Kidney tubule cell (primary cell): ENCODE results near the gene PGM2L1.
"Not testable (repeated sequence)": the region's sequence is repeated elsewhere in the genome, so short reads cannot be mapped to it uniquely, and the experiment has no call there.

Experiments used
- DNase-seq: peaks from one replicate; pipeline ENCODE4 v3.0.0-alpha.2; 2018; ENCODE audit warnings: low spot score

PGM2L1 gene

DNA sequence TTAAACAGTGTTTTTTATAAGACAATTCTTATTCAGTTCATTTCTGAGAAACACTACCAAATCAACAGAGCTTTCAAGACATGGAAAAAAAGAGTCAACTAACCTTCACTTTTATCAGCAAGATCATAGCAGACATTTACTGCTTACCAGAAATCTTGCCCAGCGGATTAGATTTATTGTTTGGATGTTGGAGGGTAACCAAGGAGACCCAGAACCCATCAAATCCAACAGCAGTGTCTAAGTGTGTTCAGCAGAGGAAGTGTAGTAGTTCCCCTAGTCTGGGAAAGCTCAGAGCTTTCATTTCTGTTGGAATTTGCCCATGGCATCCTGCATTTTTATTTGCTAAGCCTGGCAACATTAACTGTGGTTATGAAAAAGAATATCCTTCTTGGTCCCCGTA lies 2.4 kb upstream of the PGM2L1 start:
- no peak for DNase-seq

DNA sequence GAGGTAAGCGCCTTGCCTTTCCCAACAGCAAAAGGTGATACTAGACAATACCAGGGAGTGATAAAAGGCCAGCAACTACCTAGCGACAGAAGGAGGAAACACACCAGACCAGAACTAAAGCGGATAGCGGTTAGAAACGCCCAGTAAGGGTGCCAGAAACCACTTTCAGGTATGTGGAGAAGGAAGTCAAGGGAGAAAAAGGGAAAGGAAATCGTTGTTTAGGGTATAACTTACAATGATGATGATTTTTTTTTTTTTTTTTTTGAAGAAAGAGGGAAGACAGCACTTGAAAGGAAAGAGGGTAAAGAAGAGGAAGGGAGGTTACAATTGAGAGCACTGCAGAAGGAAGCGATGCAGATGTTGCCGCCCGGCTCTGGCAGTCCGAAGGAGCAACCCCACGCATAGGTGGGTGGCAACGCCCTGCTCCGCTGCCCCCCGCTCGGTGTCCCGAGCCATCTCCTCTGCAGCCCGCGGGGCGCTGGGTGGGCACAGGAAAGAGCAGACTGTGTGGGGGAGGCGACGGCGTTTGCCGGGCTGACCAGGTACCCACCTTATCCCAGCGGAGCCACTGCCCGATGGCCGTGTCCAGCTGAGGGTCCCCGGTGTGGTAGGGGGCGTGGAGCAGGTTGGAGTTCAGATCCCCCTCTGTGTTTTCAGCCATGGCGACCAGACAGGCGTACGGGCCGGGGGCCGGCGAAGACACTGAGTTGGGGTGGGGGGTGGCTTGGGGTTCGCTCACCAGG lies 561 bp downstream of the PGM2L1 start:
- DNase-seq = peak; percentile 85

DNA sequence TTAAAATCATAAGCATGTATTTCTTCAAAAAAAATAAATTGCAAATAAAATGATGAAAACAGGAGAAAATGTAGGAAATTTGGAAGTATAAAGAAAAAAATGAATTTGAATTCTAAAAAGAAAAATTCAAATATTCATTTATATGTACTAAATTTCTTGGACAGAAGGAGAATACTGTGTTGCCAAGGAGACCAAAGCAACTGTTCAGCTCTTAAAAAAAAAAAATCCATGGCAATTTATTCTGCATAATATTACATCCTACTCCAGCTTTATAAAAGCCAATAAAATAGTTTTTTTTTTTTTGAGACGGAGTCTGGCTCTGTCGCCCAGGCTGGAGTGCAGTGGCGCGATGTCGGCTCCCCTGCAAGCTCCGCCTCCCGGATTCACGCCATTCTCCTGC lies 6.0 kb downstream of the PGM2L1 start:
- DNase-seq = no peak

DNA sequence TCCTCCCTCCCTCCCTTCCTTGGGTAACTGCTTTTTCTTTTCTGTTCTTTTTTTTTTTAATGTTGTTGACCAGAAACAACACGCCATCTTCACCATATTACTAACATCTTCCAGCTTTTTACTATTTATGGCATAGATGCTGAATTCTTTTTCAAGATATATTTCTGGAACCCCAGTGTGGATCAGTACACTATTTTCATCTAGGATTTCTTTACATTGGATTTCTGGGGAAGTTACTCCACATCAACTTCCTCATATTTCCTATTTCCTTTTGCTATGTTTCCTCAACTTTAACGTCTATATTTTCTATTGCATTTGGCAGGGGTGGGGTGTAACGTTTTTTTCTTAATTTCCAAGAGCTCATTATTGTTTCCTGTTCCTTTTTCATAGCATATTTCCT lies 7.0 kb downstream of the PGM2L1 start:
- DNase-seq = no peak

DNA sequence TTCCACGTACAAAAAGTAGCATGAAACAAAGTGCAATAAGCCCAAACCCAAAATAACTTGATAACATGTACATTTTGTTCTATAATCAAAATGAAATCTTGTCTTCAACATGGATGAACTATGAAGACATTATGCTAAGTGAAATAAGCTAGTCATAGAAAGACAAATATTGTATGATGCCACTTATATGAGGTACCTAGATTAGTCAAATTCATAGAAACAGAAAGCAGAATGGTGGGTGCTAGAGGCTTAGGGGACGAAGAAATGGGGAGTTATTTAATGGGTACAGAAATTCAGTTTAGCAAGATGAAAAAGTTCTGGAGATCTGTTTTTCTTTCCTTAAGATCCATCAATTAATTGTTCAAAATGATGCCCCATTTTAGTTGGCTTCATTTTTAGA lies 7.5 kb downstream of the PGM2L1 start:
- no peak for DNase-seq

DNA sequence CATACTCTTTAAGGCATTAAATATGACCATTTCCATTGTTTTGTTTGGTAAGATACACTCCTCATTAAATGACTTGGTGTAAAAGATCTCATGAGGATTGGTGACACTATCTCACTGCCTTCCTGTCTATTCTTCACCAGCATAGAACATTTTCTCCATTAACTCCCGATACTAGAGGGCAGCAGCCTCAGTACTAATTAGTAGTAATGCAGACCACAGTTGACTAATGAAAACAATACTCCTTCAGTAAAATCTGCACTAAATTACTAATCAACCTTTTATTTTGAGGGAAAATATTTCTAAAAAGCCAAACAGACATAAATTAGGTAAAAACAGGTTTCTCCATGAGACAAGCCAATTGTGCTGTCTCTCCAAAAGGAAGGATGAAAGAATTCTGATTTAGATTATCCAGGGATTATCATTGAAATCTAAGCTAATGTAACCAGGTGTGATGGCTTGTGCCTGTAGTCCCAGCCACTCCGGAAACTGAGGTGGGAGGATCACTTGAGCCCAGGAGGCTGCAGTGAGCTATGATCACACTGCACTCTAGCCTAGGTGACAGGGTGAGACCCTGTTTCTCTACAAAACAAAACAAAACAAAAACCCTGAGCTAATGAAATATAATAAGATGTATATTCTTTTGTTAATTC lies 9.4 kb downstream of the PGM2L1 start:
- peak; percentile 50 for DNase-seq

DNA sequence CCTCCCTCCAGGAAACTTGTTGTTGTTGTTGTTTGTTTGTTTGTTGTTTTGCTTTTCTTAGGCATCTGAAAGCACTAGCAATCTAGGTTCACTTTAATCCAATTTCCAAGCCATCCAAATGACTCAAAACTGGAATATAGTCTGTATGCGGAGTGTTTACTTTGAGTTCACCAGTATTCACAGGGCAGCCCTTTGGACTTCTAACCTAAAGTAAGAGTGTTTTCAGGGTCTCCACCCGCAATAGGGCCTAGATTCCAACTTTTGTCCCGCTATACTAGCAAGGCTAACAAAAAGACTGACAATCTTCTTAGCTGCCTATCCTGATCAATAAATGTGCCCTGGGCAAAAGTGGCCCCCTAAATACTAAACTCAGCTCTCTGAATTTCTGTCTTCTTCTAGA lies 13.6 kb downstream of the PGM2L1 start:
- no peak for DNase-seq

DNA sequence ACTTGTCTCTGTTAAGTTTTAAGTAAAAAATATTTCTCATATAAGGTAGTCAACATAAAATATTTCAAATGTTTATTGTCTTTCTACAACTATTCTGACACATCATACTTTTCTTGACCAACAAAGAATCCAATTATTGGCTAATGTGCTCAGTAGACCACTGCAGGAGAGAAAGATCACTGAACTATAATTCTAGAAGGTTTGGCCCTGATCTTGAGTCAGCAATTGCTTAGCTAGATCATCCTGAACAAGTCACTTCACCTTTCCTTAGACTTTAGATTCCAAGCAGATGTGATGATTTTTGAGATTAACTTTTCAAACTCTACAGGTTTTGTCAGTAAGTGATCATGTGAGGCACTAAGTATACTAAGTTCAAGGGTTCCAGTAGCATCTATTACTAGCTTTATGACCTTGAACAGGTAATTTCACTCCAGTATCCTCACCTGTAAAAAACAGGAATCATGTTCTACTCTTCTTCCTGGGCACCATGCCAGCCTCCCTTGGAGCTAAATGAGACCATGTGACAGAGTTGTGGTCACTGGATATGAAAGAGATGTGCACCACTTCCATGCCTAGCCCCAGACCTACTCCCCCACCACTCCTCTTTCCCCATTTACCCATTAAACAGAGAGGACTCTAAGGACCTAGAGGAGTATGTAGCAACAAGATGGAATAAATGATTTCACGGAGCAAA lies 17.3 kb downstream of the PGM2L1 start:
- peak; percentile 77 for DNase-seq

DNA sequence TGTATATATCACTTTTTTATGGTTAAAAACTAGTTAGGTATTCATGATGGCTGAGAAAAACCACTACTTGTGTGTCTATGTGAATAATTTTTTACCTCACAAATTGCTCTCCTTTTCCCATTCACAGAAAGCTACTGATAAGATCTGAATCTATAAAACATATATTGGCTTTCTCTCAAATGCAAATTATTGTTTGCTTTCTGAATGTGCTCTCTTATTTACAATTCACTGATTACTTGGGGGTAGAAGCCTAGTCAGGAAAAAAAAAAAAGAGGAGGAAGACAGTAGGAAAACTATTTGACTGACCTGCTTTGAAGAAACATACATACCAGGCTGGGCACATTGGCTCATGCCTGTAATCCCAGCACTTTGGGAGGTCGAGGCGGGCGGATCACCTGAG lies 20.5 kb downstream of the PGM2L1 start:
- DNase-seq = no peak

DNA sequence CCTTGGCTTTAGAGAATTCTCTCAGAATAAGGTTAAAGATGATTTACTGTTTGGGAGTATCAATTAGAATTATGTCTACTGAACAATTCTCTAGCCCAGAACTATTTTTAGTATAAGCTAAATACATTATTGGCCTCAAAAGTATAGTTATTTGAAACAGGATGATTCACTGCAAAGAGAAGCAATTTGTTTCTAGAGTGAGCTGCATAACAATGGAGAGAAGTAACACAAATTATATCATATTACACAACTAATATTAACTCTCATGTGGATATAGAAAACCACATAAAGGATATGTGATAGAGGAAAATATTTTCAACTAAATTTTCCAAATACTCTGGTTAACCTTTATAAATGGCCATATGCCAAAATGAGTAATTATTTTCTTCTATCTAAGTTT lies 24.9 kb downstream of the PGM2L1 start:
- DNase-seq = no peak

DNA sequence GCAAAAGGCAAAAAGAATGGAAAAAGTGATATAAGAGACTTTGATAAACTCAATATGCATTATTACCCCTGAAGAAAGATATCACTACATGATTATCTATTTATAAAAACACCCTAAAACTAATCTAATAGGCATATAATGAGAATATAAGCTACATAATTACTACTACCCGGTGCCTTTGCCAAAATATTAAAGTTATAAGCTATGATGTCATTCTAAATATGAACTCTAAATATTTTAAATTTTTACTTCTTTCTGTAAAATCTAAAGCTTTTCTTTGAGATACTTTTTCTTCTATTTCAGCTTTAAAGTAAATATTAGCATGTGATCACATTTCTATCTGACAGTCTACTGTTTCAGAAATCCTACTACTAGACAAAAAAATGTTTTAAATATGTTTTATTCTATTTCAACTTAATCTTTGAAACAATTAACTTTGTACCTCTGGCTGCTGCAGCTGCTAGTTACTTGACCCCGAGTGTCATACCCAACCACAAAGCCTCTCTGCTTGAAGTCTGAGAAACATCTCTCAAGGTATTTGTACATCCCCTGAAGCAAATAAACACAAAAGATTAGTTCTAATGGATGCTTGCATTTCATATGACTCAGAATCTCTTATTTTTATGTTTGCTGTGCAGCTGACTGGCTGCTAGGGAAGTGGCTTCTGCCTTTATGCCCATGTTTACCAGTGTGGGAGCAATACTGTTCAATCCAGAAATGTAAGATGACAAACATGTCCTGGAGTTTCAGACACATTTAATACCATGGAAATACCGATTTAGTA lies 26.8 kb downstream of the PGM2L1 start:
- peak; percentile 25 for DNase-seq

DNA sequence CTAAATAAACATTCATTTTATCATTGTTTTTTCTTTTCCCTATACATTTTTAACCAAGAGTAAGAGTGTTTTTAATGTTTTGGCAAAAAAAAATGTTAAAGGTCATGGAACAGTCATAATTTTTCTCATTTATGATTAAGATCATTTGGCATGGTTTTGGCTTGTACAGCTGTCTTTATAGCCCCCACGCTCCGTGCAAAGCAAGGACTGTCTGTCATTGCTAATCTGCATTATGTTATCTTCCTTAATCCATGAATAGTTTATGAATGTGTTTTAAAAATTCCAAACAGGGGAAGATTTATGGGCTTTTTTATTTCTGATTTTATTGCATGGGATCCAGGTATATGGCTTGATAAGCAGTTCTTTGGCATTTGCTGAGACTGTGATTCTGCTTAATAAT lies 28.1 kb downstream of the PGM2L1 start:
- DNase-seq = no peak

DNA sequence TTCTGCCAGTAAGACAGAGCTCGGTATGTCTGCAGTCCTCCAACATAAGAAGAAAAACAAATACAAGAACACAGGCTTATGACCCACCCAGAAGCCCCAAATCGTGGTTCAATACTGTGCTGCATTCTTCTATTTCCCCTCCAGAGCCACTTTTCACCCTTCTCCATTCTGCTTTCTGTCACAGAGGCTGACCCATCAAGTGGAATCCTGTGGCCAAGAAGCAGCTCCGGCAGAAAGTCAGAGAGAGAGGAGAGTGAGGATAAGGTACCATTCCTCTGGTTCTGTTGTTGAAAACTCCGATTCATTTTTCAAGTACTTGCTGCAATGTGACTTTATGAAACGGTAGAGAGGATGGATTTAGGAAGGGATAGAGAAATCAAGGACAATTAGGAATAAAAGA lies 30.4 kb downstream of the PGM2L1 start:
- DNase-seq = no peak

DNA sequence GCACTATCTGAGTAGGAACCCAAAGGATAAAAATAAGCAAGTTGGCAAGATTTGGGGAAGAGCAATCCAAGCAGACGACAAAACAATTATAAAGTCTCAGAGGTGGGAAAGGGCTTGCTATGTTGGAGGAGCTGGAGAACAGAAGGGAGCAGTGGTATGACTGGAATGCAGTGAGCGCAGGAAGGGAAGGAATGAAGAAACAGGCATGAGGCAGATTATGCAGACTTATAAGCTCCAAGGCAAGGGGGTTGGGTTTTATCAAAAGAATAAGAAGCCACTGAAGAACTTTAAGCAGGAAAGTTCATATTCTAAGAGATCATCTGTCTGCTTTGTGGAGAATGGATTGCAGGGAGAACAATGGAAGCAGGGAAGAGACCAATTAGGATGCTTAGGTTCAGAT lies 31.7 kb downstream of the PGM2L1 start:
- DNase-seq = peak; percentile 12

DNA sequence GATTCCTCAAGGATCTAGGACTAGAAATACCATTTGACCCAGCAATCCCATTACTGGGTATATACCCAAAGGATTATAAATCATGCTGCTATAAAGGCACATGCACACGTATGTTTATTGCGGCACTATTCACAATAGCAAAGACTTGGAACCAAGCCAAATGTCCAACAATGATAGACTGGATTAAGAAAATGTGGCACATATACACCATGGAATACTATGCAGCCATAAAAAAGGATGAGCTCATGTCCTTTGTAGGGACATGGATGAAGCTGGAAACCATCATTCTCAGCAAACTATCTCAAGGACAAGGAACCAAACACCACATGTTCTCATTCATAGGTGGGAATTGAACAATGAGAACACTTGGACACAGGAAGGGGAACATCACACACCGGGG lies 32.4 kb downstream of the PGM2L1 start:
- not testable (repeated sequence) for DNase-seq

DNA sequence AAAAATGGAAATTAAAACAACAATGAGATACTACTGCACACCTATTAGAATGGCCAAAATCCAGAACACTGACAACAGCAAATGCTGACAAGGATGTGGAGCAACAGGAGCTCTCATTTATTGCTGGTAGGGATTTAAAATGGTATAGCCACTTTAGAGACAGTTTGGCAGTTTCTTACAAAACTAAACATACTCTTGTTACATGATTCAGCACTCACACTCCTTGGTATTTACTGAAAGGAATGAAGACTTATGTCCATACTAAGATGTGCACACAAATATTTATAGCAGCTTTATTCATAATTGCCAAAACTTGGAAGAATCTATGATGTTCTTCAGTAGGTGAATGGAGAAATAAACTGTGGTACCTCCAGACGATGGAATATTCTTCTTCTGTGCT lies 40.8 kb downstream of the PGM2L1 start:
- no peak for DNase-seq

DNA sequence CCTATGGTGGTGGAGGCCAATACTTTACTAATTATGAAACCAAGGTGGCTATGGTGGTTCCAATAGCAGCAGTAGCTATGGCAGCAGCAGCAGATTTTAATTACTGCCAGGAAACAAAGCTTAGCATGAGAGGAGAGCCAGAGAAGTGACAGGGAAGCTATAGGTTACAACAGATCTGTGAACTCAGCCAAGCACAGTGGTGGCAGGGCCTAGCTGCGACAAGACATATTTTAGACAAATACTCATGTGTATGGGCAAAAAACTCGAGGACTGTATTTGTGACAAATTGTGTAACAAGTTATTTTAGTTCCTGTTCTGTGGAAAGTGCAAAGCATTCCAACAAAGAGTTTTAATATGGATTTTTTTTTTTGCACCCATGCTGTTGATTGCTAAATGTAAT lies 42.6 kb downstream of the PGM2L1 start:
- no peak for DNase-seq

DNA sequence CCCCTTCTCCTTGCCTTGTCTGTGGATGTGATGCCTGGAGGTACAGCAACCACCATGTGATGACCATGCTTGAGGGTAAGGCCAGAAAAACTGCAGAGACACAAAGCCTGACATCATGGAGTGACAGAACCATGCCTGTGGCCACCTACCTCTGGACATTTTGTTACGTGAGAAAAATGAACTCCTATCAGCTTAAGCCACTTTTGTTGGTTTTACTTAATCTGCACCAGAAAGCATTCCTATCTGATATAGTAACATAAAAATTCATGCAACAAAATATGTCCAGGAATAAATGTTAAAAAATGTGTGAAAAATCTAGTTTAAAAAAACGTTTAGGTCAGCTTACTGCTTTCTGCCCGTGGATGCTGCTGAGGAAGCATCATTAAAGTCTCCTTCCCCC lies 44.2 kb downstream of the PGM2L1 start:
- no peak for DNase-seq

DNA sequence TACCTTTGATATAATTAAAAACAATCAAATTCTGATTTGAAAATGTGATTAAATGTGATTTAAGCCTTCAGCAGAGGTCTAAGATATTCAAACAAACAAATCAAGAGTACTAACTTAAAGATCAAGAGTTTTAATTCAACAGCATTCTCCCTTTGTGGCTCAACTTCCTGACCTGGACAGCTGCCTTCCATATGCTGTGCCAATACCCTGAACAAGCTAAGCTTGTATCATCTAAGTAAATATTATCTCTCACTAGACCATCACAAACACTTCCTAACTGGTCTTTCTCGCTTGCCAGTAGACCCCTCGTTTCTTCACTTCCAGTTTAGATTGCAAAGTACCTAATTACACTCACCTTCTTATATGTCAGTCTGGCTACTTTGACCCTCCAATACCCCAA lies 50.9 kb downstream of the PGM2L1 start:
- no peak for DNase-seq

DNA sequence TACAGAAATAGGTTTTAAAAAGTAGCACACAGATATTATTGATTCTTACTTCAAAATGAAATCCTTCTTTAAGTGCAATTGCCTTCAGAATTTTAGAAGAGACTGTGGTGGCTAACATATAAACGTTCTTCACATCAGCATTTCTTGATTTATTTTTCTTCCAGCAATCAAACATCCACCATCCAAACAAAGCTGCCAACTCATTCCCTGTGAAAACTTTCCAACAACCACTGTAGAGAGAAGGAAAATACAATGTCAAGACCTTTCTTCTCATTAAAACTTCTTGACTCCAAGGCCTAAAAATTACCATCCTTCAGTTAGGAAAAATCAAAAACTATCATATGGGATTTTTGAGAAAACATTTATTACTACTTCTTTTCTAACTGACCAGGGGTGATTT lies 52.8 kb downstream of the PGM2L1 start:
- DNase-seq = no peak

DNA sequence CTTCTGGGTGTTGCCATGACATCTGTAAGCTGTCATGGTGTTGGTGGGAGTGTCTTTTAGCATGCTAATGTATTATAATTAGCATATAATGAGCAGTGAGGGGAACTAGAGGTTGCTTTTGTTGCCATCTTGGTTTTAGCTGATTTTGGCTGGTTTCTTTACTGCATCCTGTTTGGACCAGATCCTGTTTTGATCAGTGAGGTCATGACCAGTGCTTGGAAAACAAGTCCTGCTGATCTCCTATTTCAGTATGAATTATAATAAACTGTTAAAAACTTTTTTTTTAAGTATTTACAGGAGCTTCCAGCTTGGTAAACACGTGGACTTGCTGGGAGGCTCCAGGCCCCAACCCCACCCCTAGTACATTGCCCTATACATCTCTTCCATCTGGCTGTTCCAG lies 56.3 kb downstream of the PGM2L1 start:
- DNase-seq = no peak

DNA sequence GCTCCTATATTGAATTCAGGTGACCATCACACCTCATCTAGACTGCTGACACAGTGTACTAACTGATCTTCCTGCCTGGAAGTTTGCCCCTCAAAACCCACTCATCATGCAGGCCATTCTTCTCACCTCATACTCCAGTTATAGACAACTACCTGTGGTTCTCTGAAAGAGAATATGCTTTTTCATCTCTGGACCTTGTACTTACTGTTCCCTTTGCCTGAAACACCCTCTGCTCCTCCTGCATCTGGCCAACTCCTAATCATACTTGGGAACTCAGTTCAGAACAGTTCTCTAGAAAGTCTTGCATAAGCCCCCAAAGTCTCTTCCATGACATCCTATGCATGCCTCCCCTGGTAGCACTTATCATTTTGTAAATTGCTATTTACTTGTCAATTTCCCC lies 58.6 kb downstream of the PGM2L1 start:
- DNase-seq = no peak

DNA sequence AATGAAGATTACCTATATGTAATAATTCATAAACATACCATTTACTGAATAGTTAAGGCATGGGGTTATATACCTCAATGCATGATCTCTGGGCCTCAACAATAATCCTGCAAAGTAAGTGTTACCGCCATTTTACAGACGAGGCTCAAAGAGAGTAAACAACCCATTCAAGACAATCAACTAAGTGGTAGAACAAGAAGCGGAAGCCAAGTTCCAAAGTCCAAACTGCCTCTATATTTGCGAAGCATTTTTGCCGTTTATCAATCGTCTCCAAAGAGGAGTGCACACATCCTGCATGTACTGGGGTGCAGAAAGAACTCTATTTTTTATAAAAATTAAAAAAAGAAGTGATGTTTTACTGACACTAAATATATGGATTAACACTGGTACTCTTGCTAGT lies 59.3 kb downstream of the PGM2L1 start:
- DNase-seq = no peak
